ENCODE data around the gene RHBDL1.

Gene RHBDL1

GRCh38 chr16:678858-679813 is 3.7 kb downstream of the RHBDL1 start:
- H3K4me3 ChIP-seq (ENCODE audit: low read length), result peak overlapping the region; percentile 47; the same call in 1 of the 2 replicates
- TF ChIP-seq ZNF274 (IDR thresholded peaks at IDR 0.05; ENCODE audit: low read depth, low read length), result no peak

- TF ChIP-seq ZNF274 (IDR thresholded peaks at IDR 0.05; ENCODE audit: low read depth, low read length), result no peak
- peak within 1 kb of the TSS; percentile 95 for H3K4me3 ChIP-seq (ENCODE audit: low read length)
Observed at GRCh38 chr16:679814-680624, 4.5 kb downstream of the RHBDL1 start, which contains the start of gene STUB1. STUB1 (plus strand) TSS chr16:680410; CDS start chr16:680526, 116 bp downstream.

GRCh38 chr16:680625-680945 is 5.1 kb downstream of the RHBDL1 start:
- TF ChIP-seq ZNF274 (IDR thresholded peaks at IDR 0.05; ENCODE audit: low read depth, low read length), result no peak
- H3K4me3 ChIP-seq (ENCODE audit: low read length), result peak overlapping the region; percentile 95

GRCh38 chr16:680967-681745 is 5.7 kb downstream of the RHBDL1 start:
- peak overlapping the region; percentile 95 for H3K4me3 ChIP-seq (ENCODE audit: low read length)
- no peak for TF ChIP-seq ZNF274 (IDR thresholded peaks at IDR 0.05; ENCODE audit: low read depth, low read length)

- no peak for TF ChIP-seq ZNF274 (IDR thresholded peaks at IDR 0.05; ENCODE audit: low read depth, low read length)
- H3K4me3 ChIP-seq (ENCODE audit: low read length), result no peak overlapping the region; the same call in 1 of the 2 replicates
Observed at GRCh38 chr16:681746-682427, 6.4 kb downstream of the RHBDL1 start.

- no peak for TF ChIP-seq ZNF274 (IDR thresholded peaks at IDR 0.05; ENCODE audit: low read depth, low read length)
- H3K4me3 ChIP-seq (ENCODE audit: low read length), result peak overlapping the region; percentile 68; the same call in 1 of the 2 replicates
Observed at GRCh38 chr16:682493-683395, 7.3 kb downstream of the RHBDL1 start.

- H3K4me3 ChIP-seq (ENCODE audit: low read length), result peak overlapping the region; percentile 68
- no peak for TF ChIP-seq ZNF274 (IDR thresholded peaks at IDR 0.05; ENCODE audit: low read depth, low read length)
Observed at GRCh38 chr16:683396-684070, 8.1 kb downstream of the RHBDL1 start.

- H3K4me3 ChIP-seq (ENCODE audit: low read length), result peak within 1 kb of the TSS; percentile 68
- TF ChIP-seq ZNF274 (IDR thresholded peaks at IDR 0.05; ENCODE audit: low read depth, low read length), result no peak
Observed at GRCh38 chr16:684071-684794, 8.8 kb downstream of the RHBDL1 start, which contains the start of gene JMJD8. JMJD8 (minus strand) TSS chr16:684334; CDS start chr16:684319, 15 bp downstream.

GRCh38 chr16:684961-685696 is 9.7 kb downstream of the RHBDL1 start:
- TF ChIP-seq ZNF274 (IDR thresholded peaks at IDR 0.05; ENCODE audit: low read depth, low read length), result no peak
- no peak overlapping the region for H3K4me3 ChIP-seq (ENCODE audit: low read length)

GRCh38 chr16:685967-686366 is 10.5 kb downstream of the RHBDL1 start:
- no peak for TF ChIP-seq ZNF274 (IDR thresholded peaks at IDR 0.05; ENCODE audit: low read depth, low read length)
- H3K4me3 ChIP-seq (ENCODE audit: low read length), result no peak overlapping the region

Data from GM08714 (cell line).